H9 (cell line): ENCODE data around the gene KCTD5. TPM values are rescaled to one million over a fixed set of nuclear protein-coding genes. Genes with fewer than 3 reads are reported as not detected.
"Not testable (repeated sequence)": the region's sequence is repeated elsewhere in the genome, so short reads cannot be mapped to it uniquely, and the experiment has no call there.

ENCODE experiments used
- DNase-seq: peaks from one replicate; pipeline ENCODE4 v3.0.0-alpha.2; 2017
- H2AFZ ChIP-seq: one replicate; pipeline ENCODE4 v1.6.1; 2013; ENCODE audit warnings: mild to moderate bottlenecking, low read length, control low read depth, moderate library complexity
- H2AK5ac ChIP-seq: 2 replicates; pipeline ENCODE4 v1.6.1; 2013; ENCODE audit warnings: low read length, control low read depth, mixed read lengths; ENCODE audit not compliant: insufficient read length
- H2BK120ac ChIP-seq: one replicate; pipeline ENCODE4 v1.6.1; 2013; ENCODE audit warnings: low read depth, mild to moderate bottlenecking, low read length, control low read depth, inconsistent platforms; ENCODE audit not compliant: poor library complexity, severe bottlenecking
- H2BK12ac ChIP-seq: 2 replicates; pipeline ENCODE4 v1.6.1; 2013; ENCODE audit warnings: low read length, control low read depth, mixed read lengths, low read depth; ENCODE audit not compliant: insufficient read length
- H2BK15ac ChIP-seq: 2 replicates; pipeline ENCODE4 v1.6.1; 2013; ENCODE audit warnings: low read depth, low read length, control low read depth
- H2BK20ac ChIP-seq: one replicate; pipeline ENCODE4 v1.6.1; 2013; ENCODE audit warnings: low read depth, mild to moderate bottlenecking, low read length, control low read depth, inconsistent platforms; ENCODE audit not compliant: poor library complexity, severe bottlenecking
- H2BK5ac ChIP-seq: 2 replicates; pipeline ENCODE4 v1.6.1; 2013; ENCODE audit warnings: low read length, control low read depth, mixed read lengths; ENCODE audit not compliant: insufficient read length
- H3K14ac ChIP-seq: 2 replicates; pipeline ENCODE4 v1.6.1; 2013; ENCODE audit warnings: low read length, control low read depth; ENCODE audit not compliant: insufficient read depth
- H3K18ac ChIP-seq: 2 replicates; pipeline ENCODE4 v1.6.1; 2013; ENCODE audit warnings: low read depth, mild to moderate bottlenecking, mixed read lengths, low read length, control low read depth; ENCODE audit not compliant: insufficient read length
- H3K23ac ChIP-seq: 2 replicates; pipeline ENCODE4 v1.6.1; 2013; ENCODE audit warnings: low read length, control low read depth, mixed read lengths, low read depth; ENCODE audit not compliant: insufficient read length
- H3K23me2 ChIP-seq: 2 replicates; pipeline ENCODE4 v1.6.1; 2013; ENCODE audit warnings: low read depth, mild to moderate bottlenecking, mixed read lengths, low read length, control low read depth; ENCODE audit not compliant: insufficient read length, poor library complexity, severe bottlenecking
- H3K27ac ChIP-seq: 2 replicates; pipeline ENCODE4 v1.5.1; 2013; ENCODE audit warnings: low read length, control low read depth, mixed read lengths, low read depth; ENCODE audit not compliant: insufficient read length
- H3K27me3 ChIP-seq: 2 replicates; pipeline ENCODE4 v1.6.1; 2013; ENCODE audit warnings: low read length, control low read depth, inconsistent platforms; ENCODE audit not compliant: insufficient read depth
- H3K4ac ChIP-seq: 2 replicates; pipeline ENCODE4 v1.6.1; 2013; ENCODE audit warnings: low read depth, mild to moderate bottlenecking, control low read depth, inconsistent platforms, low read length, moderate library complexity
- H3K4me1 ChIP-seq: 2 replicates; pipeline ENCODE4 v1.6.1; 2013; ENCODE audit warnings: low read length, control low read depth, inconsistent platforms; ENCODE audit not compliant: insufficient read depth
- H3K4me2 ChIP-seq: 2 replicates; pipeline ENCODE4 v1.6.1; 2013; ENCODE audit warnings: low read length, control low read depth, mixed read lengths; ENCODE audit not compliant: insufficient read length, insufficient read depth
- H3K56ac ChIP-seq: 2 replicates; pipeline ENCODE4 v1.6.1; 2013; ENCODE audit warnings: low read depth, mild to moderate bottlenecking, mixed read lengths, low read length, control low read depth; ENCODE audit not compliant: insufficient read length
- H3K79me1 ChIP-seq: 2 replicates; pipeline ENCODE4 v1.6.1; 2013; ENCODE audit warnings: low read depth, mild to moderate bottlenecking, moderate library complexity, low read length, control low read depth, inconsistent platforms; ENCODE audit not compliant: insufficient read depth, poor library complexity, severe bottlenecking
- H3K79me2 ChIP-seq: 2 replicates; pipeline ENCODE4 v1.6.1; 2013; ENCODE audit warnings: low read length, control low read depth, inconsistent platforms; ENCODE audit not compliant: insufficient read depth
- H3K9ac ChIP-seq: 2 replicates; pipeline ENCODE4 v1.6.1; 2013; ENCODE audit warnings: low read length, control low read depth, mixed read lengths; ENCODE audit not compliant: insufficient read length; ENCODE audit errors: extremely low read depth
- H3K9me3 ChIP-seq: one replicate; pipeline ENCODE4 v1.6.1; 2013; ENCODE audit warnings: low read depth, low read length, inconsistent platforms; ENCODE audit not compliant: control insufficient read depth
- H3T11ph ChIP-seq: one replicate; pipeline ENCODE4 v1.6.1; 2013; ENCODE audit warnings: mild to moderate bottlenecking, low read length, control low read depth, inconsistent platforms
- H4K20me1 ChIP-seq: one replicate; pipeline ENCODE4 v1.6.1; 2013; ENCODE audit not compliant: control insufficient read depth, insufficient read length, insufficient read depth
- H4K5ac ChIP-seq: 2 replicates; pipeline ENCODE4 v1.6.1; 2013; ENCODE audit warnings: low read depth, mild to moderate bottlenecking, mixed read lengths, low read length, control low read depth; ENCODE audit not compliant: insufficient read length
- H4K8ac ChIP-seq: replicated peaks from 2 replicates; pipeline ENCODE4 v1.6.1; 2013; ENCODE audit warnings: low read length, control low read depth, mixed read lengths, low read depth; ENCODE audit not compliant: insufficient read length
- H4K91ac ChIP-seq: 2 replicates; pipeline ENCODE4 v1.6.1; 2013; ENCODE audit warnings: low read depth, mild to moderate bottlenecking, moderate library complexity, mixed read lengths, low read length, control low read depth; ENCODE audit not compliant: insufficient read length
- H3K27ac Mint-ChIP-seq, 3 experiments: 2 replicates in 2 of 3; 3 replicates in 1 of 3; pipeline ENCODE4 v1.8.0; 2020 to 2021; ENCODE audit warnings: mixed read lengths in 3 of 3, mild to moderate bottlenecking in 1 of 3, moderate library complexity in 1 of 3
- H3K27me3 Mint-ChIP-seq: 2 replicates; pipeline ENCODE4 v1.8.0; 2021; ENCODE audit warnings: low read depth, mild to moderate bottlenecking, moderate library complexity, mixed read lengths
- H3K36me3 Mint-ChIP-seq, 3 experiments: 2 replicates in 2 of 3; 3 replicates in 1 of 3; pipeline ENCODE4 v1.8.0; 2020 to 2021; ENCODE audit warnings: low read depth in 3 of 3, mixed read lengths in 3 of 3; ENCODE audit not compliant: insufficient read depth in 1 of 3
- H3K4me1 Mint-ChIP-seq, 2 experiments: 2 replicates each; pipeline ENCODE4 v1.8.0; 2020; ENCODE audit warnings: mixed read lengths in 2 of 2
- H3K4me3 Mint-ChIP-seq, 2 experiments: 2 replicates in 1 of 2; 3 replicates in 1 of 2; pipeline ENCODE4 v1.8.0; 2020 to 2021; ENCODE audit warnings: mild to moderate bottlenecking in 2 of 2, mixed read lengths in 2 of 2, moderate library complexity in 1 of 2
- H3K9me3 Mint-ChIP-seq, 2 experiments: 2 replicates in 1 of 2; 3 replicates in 1 of 2; pipeline ENCODE4 v1.8.0; 2020; ENCODE audit warnings: mild to moderate bottlenecking in 2 of 2, mixed read lengths in 2 of 2, moderate library complexity in 1 of 2
- CTCF ChIP-seq: fragments of 200-600 bp; sonication (generic); conservative IDR thresholded peaks from 3 replicates; pipeline ENCODE4 v1.8.0; 2021; ENCODE audit warnings: antibody characterized with exemption, mild to moderate bottlenecking
- whole genome bisulfite sequencing: extraction: QIAGEN DNeasy Blood & Tissue Kit; methylation state at CpG from one replicate; pipeline ENCODE4 v1.1.7; 2013; ENCODE audit warnings: missing lambda C conversion rate, low lambda C conversion rate, mixed read lengths; ENCODE audit not compliant: insufficient read length; ENCODE audit errors: extremely low coverage; 5-methylcytosine and 5-hydroxymethylcytosine counted together
- total RNA-seq: library from RNA; stranded (reverse); gene quantifications from 2 replicates; pipeline ENCODE4 v1.2.1, GENCODE V29; 2021

The KCTD5 gene
- total RNA-seq, 1 experiment from 2014 or later = 39.9 TPM

GRCh38 chr16:2639071-2639721, 43.1 kb upstream of the KCTD5 start:
- not testable (repeated sequence) for H3K4ac ChIP-seq, H3K56ac ChIP-seq, H2BK20ac ChIP-seq

GRCh38 chr16:2639722-2640072, 42.6 kb upstream of the KCTD5 start:
- not testable (repeated sequence) for H2BK20ac ChIP-seq, H2BK5ac ChIP-seq, H4K5ac ChIP-seq, H2AK5ac ChIP-seq, DNase-seq, H3K27ac ChIP-seq, H2BK15ac ChIP-seq, H3K18ac ChIP-seq, H2AFZ ChIP-seq, H3K27me3 ChIP-seq, H3K9me3 ChIP-seq, H3K9ac ChIP-seq, H2BK12ac ChIP-seq, H4K91ac ChIP-seq, H3K56ac ChIP-seq, H3K4me1 ChIP-seq, H2BK120ac ChIP-seq, H3K79me1 ChIP-seq, H3K14ac ChIP-seq, H3K4me3 Mint-ChIP-seq, H3K4me2 ChIP-seq, H3K23me2 ChIP-seq, H3K36me3 Mint-ChIP-seq, H3K79me2 ChIP-seq, H3K4ac ChIP-seq, H3K9me3 Mint-ChIP-seq, H4K8ac ChIP-seq, H3K23ac ChIP-seq, H4K20me1 ChIP-seq, H3T11ph ChIP-seq, H3K27ac Mint-ChIP-seq, H3K27me3 Mint-ChIP-seq, H3K4me1 Mint-ChIP-seq
- no CpG with 5 or more reads among the region's 9 CpGs for WGBS

More at GRCh38 chr16:2639071-2639721, 43.1 kb upstream of the KCTD5 start:
- H3K9ac ChIP-seq, H3K27ac Mint-ChIP-seq, H3K23me2 ChIP-seq, DNase-seq, H3K9me3 ChIP-seq, H3K4me2 ChIP-seq, H3K18ac ChIP-seq, H4K20me1 ChIP-seq, H2AK5ac ChIP-seq, H4K5ac ChIP-seq, H2BK12ac ChIP-seq, H4K91ac ChIP-seq, H4K8ac ChIP-seq, H3K27ac ChIP-seq, H2BK15ac ChIP-seq, H2AFZ ChIP-seq, H3T11ph ChIP-seq, H2BK5ac ChIP-seq, H3K79me2 ChIP-seq, H3K27me3 Mint-ChIP-seq, H3K4me1 Mint-ChIP-seq, H3K14ac ChIP-seq, H3K36me3 Mint-ChIP-seq, H3K23ac ChIP-seq, H3K4me3 Mint-ChIP-seq, H3K27me3 ChIP-seq, H3K4me1 ChIP-seq, H2BK120ac ChIP-seq, H3K79me1 ChIP-seq, H3K9me3 Mint-ChIP-seq: not testable (repeated sequence)
- WGBS = no CpG with 5 or more reads among the region's 12 CpGs
- peak; percentile 35; the same call in 2 of the 3 replicates for TF ChIP-seq CTCF
